HG02970 (cell line): ENCODE results near the gene SOX13.
"Not testable (repeated sequence)": the region's sequence is repeated elsewhere in the genome, so short reads cannot be mapped to it uniquely, and the experiment has no call there.

ENCODE experiments used
- ATAC-seq: cut with Tn5 transposase; IDR thresholded peaks from one replicate; pipeline ENCODE4 v1.9.1; 2021; ENCODE audit warnings: mild to moderate bottlenecking, moderate library complexity, moderate number of reproducible peaks; ENCODE audit not compliant: unreplicated experiment, low FRiP score

Gene SOX13

GRCh38 chr1:204072931-204073836 is at the start of gene SOX13:
Gene SOX13, plus strand, starts transcription at chr1:204073115. Its CDS starts 39,801 bp downstream, at chr1:204112916.
- ATAC-seq = no peak

- no peak for ATAC-seq
Observed at GRCh38 chr1:204025917-204026707, 46.8 kb upstream of the SOX13 start.

- no peak for ATAC-seq
Observed at GRCh38 chr1:204027446-204027845, 45.5 kb upstream of the SOX13 start.

- no peak for ATAC-seq
Observed at GRCh38 chr1:204029016-204029415, 43.9 kb upstream of the SOX13 start.

- ATAC-seq = no peak
Observed at GRCh38 chr1:204031098-204031710, 41.7 kb upstream of the SOX13 start.

GRCh38 chr1:204032642-204033235 is 40.2 kb upstream of the SOX13 start:
- no peak for ATAC-seq

GRCh38 chr1:204033306-204033705 is 39.6 kb upstream of the SOX13 start:
- no peak for ATAC-seq

GRCh38 chr1:204036882-204037655 is 35.8 kb upstream of the SOX13 start:
- ATAC-seq = no peak

GRCh38 chr1:204041232-204041767 is 31.6 kb upstream of the SOX13 start:
- ATAC-seq = no peak

- no peak for ATAC-seq
Observed at GRCh38 chr1:204041803-204042505, 31.0 kb upstream of the SOX13 start.

GRCh38 chr1:204042516-204042915 is 30.4 kb upstream of the SOX13 start:
- no peak for ATAC-seq

GRCh38 chr1:204043680-204044079 is 29.2 kb upstream of the SOX13 start:
- ATAC-seq = no peak

- ATAC-seq = no peak
Observed at GRCh38 chr1:204044448-204044847, 28.5 kb upstream of the SOX13 start.

- ATAC-seq = no peak
Observed at GRCh38 chr1:204045430-204045829, 27.5 kb upstream of the SOX13 start.

GRCh38 chr1:204046346-204046745 is 26.6 kb upstream of the SOX13 start:
- ATAC-seq = no peak

GRCh38 chr1:204048796-204049195 is 24.1 kb upstream of the SOX13 start:
- not testable (repeated sequence) for ATAC-seq

GRCh38 chr1:204051258-204051657 is 21.7 kb upstream of the SOX13 start:
- no peak for ATAC-seq

- ATAC-seq = no peak
Observed at GRCh38 chr1:204051718-204052117, 21.2 kb upstream of the SOX13 start.

- ATAC-seq = no peak
Observed at GRCh38 chr1:204053893-204054292, 19.0 kb upstream of the SOX13 start.
